ENCODE results near the gene RNF157. TPM values are rescaled to one million over a fixed set of nuclear protein-coding genes. Genes with fewer than 3 reads are reported as not detected.

RNF157 gene
- total RNA-seq, 1 donor from 2014 or later, result 0.99 TPM

DNA sequence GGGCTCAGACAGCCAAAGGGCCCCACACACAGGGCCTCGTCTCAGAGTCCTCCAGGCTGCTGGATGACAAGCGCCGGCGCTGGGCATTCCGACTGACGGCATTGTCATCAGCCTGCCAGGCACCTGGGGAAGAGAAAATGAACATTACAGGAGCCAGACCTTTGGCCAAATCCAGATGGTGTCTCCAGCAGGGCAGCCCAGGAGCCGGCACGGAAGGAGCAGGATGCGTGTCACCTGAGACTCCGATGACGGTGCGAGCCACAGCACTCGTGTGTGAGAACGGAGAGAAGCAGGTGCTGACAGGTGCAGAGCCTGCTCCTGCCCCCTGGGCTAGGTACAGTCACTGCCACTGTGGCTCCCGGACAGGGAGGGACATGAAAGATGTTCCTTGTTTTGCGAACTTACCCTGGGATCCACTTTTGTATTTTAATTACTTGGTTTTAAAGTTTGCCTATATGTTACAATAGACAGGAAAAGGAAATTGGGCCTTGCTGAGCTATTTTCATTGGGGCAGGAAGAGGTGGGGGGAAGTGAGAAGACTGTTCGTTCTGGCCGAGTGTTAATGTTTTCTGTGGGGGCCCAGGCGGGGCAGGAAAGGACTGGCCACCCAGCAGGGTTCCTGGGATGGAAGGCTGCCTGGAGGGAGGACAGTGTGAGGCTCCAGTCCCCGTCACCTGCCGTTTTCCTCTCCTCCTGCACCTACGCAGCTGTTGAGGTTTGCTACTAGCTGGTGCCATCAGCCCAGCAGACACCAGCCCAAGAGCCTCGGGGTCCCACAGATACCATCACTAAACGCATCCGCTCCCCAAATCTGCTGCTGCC, 94.9 kb downstream of the RNF157 start:
- no peak for DNase-seq (ENCODE audit: extremely low spot score, unreplicated experiment)
- Mint-ChIP-seq H3K9me3 (ENCODE audit: unreplicated experiment) (no peaks in the 10 kb centered on the region), H3K4me1 (ENCODE audit: unreplicated experiment) (peaks cover 13% of the 10 kb centered on the region), H3K27ac (ENCODE audit: unreplicated experiment) (no peak overlapping the region), H3K27me3 (ENCODE audit: unreplicated experiment) (peaks cover under 1% of the 10 kb centered on the region), H3K36me3 (ENCODE audit: unreplicated experiment) (no peaks in the 10 kb centered on the region), H3K4me3 (ENCODE audit: unreplicated experiment) (no peak overlapping the region)
- no peak for TF ChIP-seq CTCF (IDR thresholded peaks at IDR 0.05)

DNA sequence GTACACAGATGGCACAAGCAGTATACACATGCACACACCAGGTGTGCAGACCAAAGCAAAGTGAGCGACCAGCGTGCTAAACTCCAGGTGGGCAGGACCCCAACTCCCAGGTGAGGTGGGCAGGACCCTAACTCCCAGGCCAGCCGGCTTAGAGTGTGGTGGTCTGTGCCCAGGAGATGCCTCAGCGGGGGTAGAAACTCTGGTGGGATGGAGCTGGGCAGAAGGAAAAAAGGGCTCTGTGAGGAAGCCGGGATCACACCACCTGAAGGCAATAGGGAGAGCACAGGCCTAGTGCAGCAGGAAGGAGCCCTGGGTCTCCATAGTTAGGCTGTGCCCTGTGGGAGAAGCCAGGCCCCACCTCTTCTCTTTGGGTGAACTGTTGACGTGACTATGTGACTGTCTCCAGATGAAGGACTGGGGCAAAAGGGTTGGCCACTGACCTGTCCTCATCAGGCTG, 97.7 kb downstream of the RNF157 start:
- Mint-ChIP-seq H3K4me3 (ENCODE audit: unreplicated experiment) (no peak overlapping the region), H3K27ac (ENCODE audit: unreplicated experiment) (no peak overlapping the region), H3K36me3 (ENCODE audit: unreplicated experiment) (no peaks in the 10 kb centered on the region), H3K27me3 (ENCODE audit: unreplicated experiment) (peaks cover 12% of the 10 kb centered on the region), H3K4me1 (ENCODE audit: unreplicated experiment) (peaks cover 14% of the 10 kb centered on the region), H3K9me3 (ENCODE audit: unreplicated experiment) (no peaks in the 10 kb centered on the region)
- no peak for DNase-seq (ENCODE audit: extremely low spot score, unreplicated experiment)
- TF ChIP-seq CTCF (IDR thresholded peaks at IDR 0.05), result no peak

GRCh38 chr17:76142039-76142584, 98.2 kb downstream of the RNF157 start:
- no peak for TF ChIP-seq CTCF (IDR thresholded peaks at IDR 0.05)
- H3K9me3 Mint-ChIP-seq (ENCODE audit: unreplicated experiment), result no peaks in the 10 kb centered on the region
- H3K4me3 Mint-ChIP-seq (ENCODE audit: unreplicated experiment), result peak overlapping the region; percentile 70
- no peak overlapping the region for H3K27ac Mint-ChIP-seq (ENCODE audit: unreplicated experiment)
- peaks cover 12% of the 10 kb centered on the region for H3K27me3 Mint-ChIP-seq (ENCODE audit: unreplicated experiment)
- no peaks in the 10 kb centered on the region for H3K36me3 Mint-ChIP-seq (ENCODE audit: unreplicated experiment)
- no peak for DNase-seq (ENCODE audit: extremely low spot score, unreplicated experiment)
- peaks cover 14% of the 10 kb centered on the region for H3K4me1 Mint-ChIP-seq (ENCODE audit: unreplicated experiment)

GRCh38 chr17:76141212-76142038, 98.9 kb downstream of the RNF157 start, which contains the start of gene FOXJ1:
FOXJ1 (minus strand) TSS chr17:76141245; CDS start chr17:76140395, 850 bp downstream.
- H3K4me1 Mint-ChIP-seq (ENCODE audit: unreplicated experiment), result peaks cover 14% of the 10 kb centered on the region
- H3K4me3 Mint-ChIP-seq (ENCODE audit: unreplicated experiment), result peak within 1 kb of the TSS; percentile 70
- peaks cover 12% of the 10 kb centered on the region for H3K27me3 Mint-ChIP-seq (ENCODE audit: unreplicated experiment)
- H3K36me3 Mint-ChIP-seq (ENCODE audit: unreplicated experiment), result no peaks in the 10 kb centered on the region
- peak; percentile 96 for DNase-seq (ENCODE audit: extremely low spot score, unreplicated experiment)
- TF ChIP-seq CTCF (IDR thresholded peaks at IDR 0.05), result no peak
- H3K27ac Mint-ChIP-seq (ENCODE audit: unreplicated experiment), result peak within 1 kb of the TSS; percentile 50
- H3K9me3 Mint-ChIP-seq (ENCODE audit: unreplicated experiment), result no peaks in the 10 kb centered on the region

All from osteocyte (in vitro differentiated cells).